T-cell (primary cell): ENCODE data around the gene GPR25. TPM values are rescaled to one million over a fixed set of nuclear protein-coding genes. Genes with fewer than 3 reads are reported as not detected.

Experiments used
- ATAC-seq, 4 experiments: fragments of 200-7000 bp in 3 of 4; fragments of 150-1000 bp in 1 of 4; cut with Tn5 transposase; replicated peaks in 1 of 4; 1 replicate in 3 of 4; 2 replicates in 1 of 4; pipeline ENCODE4 v1.10.0; 2021; ENCODE audit warnings: moderate library complexity in 3 of 4, mild to moderate bottlenecking in 2 of 4, moderate number of reproducible peaks in 1 of 4
- CTCF ChIA-PET, 2 donors: fragments of 300-600 bp; sonication (Branson Sonifier 250); formaldehyde crosslinking; loops; one replicate each; lab custom pipeline; 2022; ENCODE audit warnings: antibody characterized with exemption in 2 of 2; lab: Charles Lee
- POLR2A ChIA-PET, 2 donors: fragments of 300-600 bp; sonication (Branson Sonifier 250); formaldehyde crosslinking; loops; one replicate each; lab custom pipeline; 2022; ENCODE audit warnings: antibody characterized with exemption in 2 of 2; lab: Charles Lee
- DNase-seq, 35 experiments: peaks; one replicate each; pipeline versions ENCODE4 v3.0.0 to v3.0.0-alpha.2; 2013 to 2023
- H3K27ac ChIP-seq: one replicate; pipeline ENCODE4 v1.5.1; 2013; ENCODE audit warnings: low read length
- H3K27me3 ChIP-seq, 2 experiments: replicated peaks in 1 of 2; 1 replicate in 1 of 2; 2 replicates in 1 of 2; pipeline versions ENCODE4 v1.6.1 to v1.7.0; 2013; ENCODE audit warnings: low read length in 1 of 2, mixed read lengths in 1 of 2; ENCODE audit not compliant: control insufficient read depth in 2 of 2, insufficient read depth in 2 of 2; ENCODE audit errors: extremely low read depth in 1 of 2
- H3K36me3 ChIP-seq, 2 donors: 1 replicate in 1 of 2; 2 replicates in 1 of 2; pipeline versions ENCODE4 v1.6.1 to v1.7.0; 2013; ENCODE audit warnings: low read length in 1 of 2; ENCODE audit not compliant: control insufficient read depth in 2 of 2, insufficient read depth in 1 of 2; ENCODE audit errors: extremely low read depth in 1 of 2
- H3K4me1 ChIP-seq, 2 experiments: 1 replicate in 1 of 2; 2 replicates in 1 of 2; pipeline versions ENCODE4 v1.6.1 to v1.7.0; 2013; ENCODE audit warnings: low read length in 2 of 2, mixed read lengths in 1 of 2; ENCODE audit not compliant: insufficient read depth in 2 of 2, control insufficient read depth in 1 of 2; ENCODE audit errors: extremely low read depth in 1 of 2
- H3K4me3 ChIP-seq, 2 donors: 1 replicate in 1 of 2; 2 replicates in 1 of 2; pipeline versions ENCODE4 v1.5.1 to v1.7.0; 2013; ENCODE audit warnings: mild to moderate bottlenecking in 2 of 2, low read length in 1 of 2, moderate library complexity in 1 of 2; ENCODE audit not compliant: control insufficient read depth in 1 of 2; ENCODE audit errors: extremely low read depth in 1 of 2
- H3K9me3 ChIP-seq: 2 replicates; pipeline ENCODE4 v1.7.0; 2013
- H3K27ac Mint-ChIP-seq, 2 donors: one replicate each; pipeline ENCODE4 v1.8.0; 2020 to 2021; ENCODE audit warnings: mild to moderate bottlenecking in 2 of 2, mixed read lengths in 2 of 2
- H3K27me3 Mint-ChIP-seq, 2 donors: one replicate each; pipeline ENCODE4 v1.8.0; 2021 to 2022; ENCODE audit warnings: mixed read lengths in 2 of 2
- H3K36me3 Mint-ChIP-seq: one replicate; pipeline ENCODE4 v1.8.0; 2021; ENCODE audit warnings: mixed read lengths
- H3K4me1 Mint-ChIP-seq, 3 donors: one replicate each; pipeline ENCODE4 v1.8.0; 2020 to 2022; ENCODE audit warnings: mixed read lengths in 3 of 3, mild to moderate bottlenecking in 1 of 3
- H3K4me3 Mint-ChIP-seq, 3 donors: one replicate each; pipeline ENCODE4 v1.8.0; 2020 to 2022; ENCODE audit warnings: mild to moderate bottlenecking in 3 of 3, mixed read lengths in 3 of 3, moderate library complexity in 3 of 3
- H3K9me3 Mint-ChIP-seq, 3 donors: one replicate each; pipeline ENCODE4 v1.8.0; 2020 to 2022; ENCODE audit warnings: mixed read lengths in 3 of 3
- WGBS: methylation state at CpG from one replicate; pipeline ENCODE4 v1.1.5; 2013; ENCODE audit warnings: missing lambda C conversion rate; ENCODE audit not compliant: insufficient coverage; 5-methylcytosine and 5-hydroxymethylcytosine counted together
- total RNA-seq, 35 experiments: library from RNA in 6 of 35; stranded (reverse) in 6 of 35; fragments of 120-200 nt in 1 of 35; gene quantifications; one replicate each; pipeline versions ENCODE4 v1.2.1 to v1.2.4 and lab custom pipeline; 2013 to 2026

Gene GPR25
- total RNA-seq, 5 donors from 2014 or later (not counting 1 experiment from before 2014, with no cell fraction given): 1.2 to 6.7 (median 1.8) TPM

- H3K4me1 ChIP-seq: peaks cover 3 to 30% of the 10 kb centered on the region in 2 experiments
- ChIA-PET POLR2A (interaction anchor here (0.7 kb wide), 3 partner anchors 10 to 27 kb away, joined by 3 to 11 read pairs (median 9); no protein-coding TSS in a partner anchor), CTCF (interaction anchor here in 1 of 2 donors (0.5 to 1.3 kb wide), 4 partner anchors 14 to 117 kb away, joined by 3 to 7 read pairs (median 4); no protein-coding TSS in a partner anchor)
- Mint-ChIP-seq H3K36me3 (no peaks in the 10 kb centered on the region), H3K27me3 (peaks cover 3 to 4% of the 10 kb centered on the region in 2 donors), H3K9me3 (no peaks in the 10 kb centered on the region), H3K4me3 (no peak overlapping the region), H3K27ac (no peak overlapping the region), H3K4me1 (peaks cover 19 to 32% (median 23%) of the 10 kb centered on the region in 3 donors)
- no peak overlapping the region for H3K4me3 ChIP-seq
- peak in 1 of 35 experiments; percentile 34 for DNase-seq
- 100% methylated on average over 1 of the region's 5 CpGs for WGBS
- no peaks in the 10 kb centered on the region for H3K36me3 ChIP-seq
- no peak for ATAC-seq
- no peaks in the 10 kb centered on the region for H3K9me3 ChIP-seq
- no peak overlapping the region for H3K27ac ChIP-seq
- H3K27me3 ChIP-seq: peaks cover 0 to 47% of the 10 kb centered on the region in 2 experiments
Measured at GRCh38 chr1:200903793-200904192, 31.0 kb downstream of the GPR25 start.

GRCh38 chr1:200904772-200905171 is 32.0 kb downstream of the GPR25 start:
- DNase-seq (no peak), ATAC-seq (no peak)
- ChIA-PET POLR2A (interaction anchor here in 1 of 2 donors (0.5 to 0.7 kb wide), 3 partner anchors 11 to 115 kb away, joined by 3 to 6 read pairs (median 3); no protein-coding TSS in a partner anchor), CTCF (no interaction called here)
- Histone ChIP-seq H3K9me3 (no peaks in the 10 kb centered on the region), H3K4me1 (peaks cover 3 to 30% of the 10 kb centered on the region in 2 experiments), H3K36me3 (no peaks in the 10 kb centered on the region), H3K27ac (no peak overlapping the region), H3K27me3 (peaks cover 0 to 44% of the 10 kb centered on the region in 2 experiments), H3K4me3 (no peak overlapping the region)
- H3K27ac Mint-ChIP-seq: no peak overlapping the region
- H3K36me3 Mint-ChIP-seq: no peaks in the 10 kb centered on the region
- H3K4me3 Mint-ChIP-seq: no peak overlapping the region
- H3K9me3 Mint-ChIP-seq: no peaks in the 10 kb centered on the region
- H3K4me1 Mint-ChIP-seq: peaks cover 19 to 32% (median 23%) of the 10 kb centered on the region in 3 donors
- H3K27me3 Mint-ChIP-seq: peaks cover 3 to 4% of the 10 kb centered on the region in 2 donors

- no peak overlapping the region for H3K4me3 ChIP-seq
- WGBS: no CpG with 5 or more reads among the region's 4 CpGs
- Mint-ChIP-seq H3K4me1 (peaks cover 19 to 32% (median 23%) of the 10 kb centered on the region in 3 donors), H3K27me3 (peaks cover 3 to 4% of the 10 kb centered on the region in 2 donors), H3K4me3 (no peak overlapping the region), H3K36me3 (no peaks in the 10 kb centered on the region), H3K9me3 (no peaks in the 10 kb centered on the region), H3K27ac (peak overlapping the region; percentile 34 to 49)
- H3K9me3 ChIP-seq: no peaks in the 10 kb centered on the region
- ATAC-seq: peak; percentile 92 to 99 (median 96)
- ChIA-PET CTCF (interaction anchor here in 1 of 2 donors (0.8 to 1.3 kb wide), 2 partner anchors 15 to 284 kb away, joined by 3 to 8 read pairs; no protein-coding TSS in a partner anchor), POLR2A (interaction anchor here in 1 of 2 donors (0.6 to 0.7 kb wide), 2 partner anchors 929 to 1724 kb away, joined by 3 to 4 read pairs; no protein-coding TSS in a partner anchor)
- peak in 21 of 35 experiments; percentile 8 to 77 (median 30) for DNase-seq
- no peaks in the 10 kb centered on the region for H3K36me3 ChIP-seq
- peaks cover 3 to 30% of the 10 kb centered on the region in 2 experiments for H3K4me1 ChIP-seq
- H3K27me3 ChIP-seq: peaks cover 0 to 36% of the 10 kb centered on the region in 2 experiments
- H3K27ac ChIP-seq: no peak overlapping the region
Measured at GRCh38 chr1:200905411-200906052, 32.8 kb downstream of the GPR25 start.

GRCh38 chr1:200906491-200906890 is 33.7 kb downstream of the GPR25 start:
- Histone ChIP-seq H3K27me3 (peaks cover 0 to 31% of the 10 kb centered on the region in 2 experiments), H3K4me3 (no peak overlapping the region), H3K27ac (no peak overlapping the region), H3K4me1 (peaks cover 3 to 30% of the 10 kb centered on the region in 2 experiments), H3K9me3 (no peaks in the 10 kb centered on the region), H3K36me3 (no peaks in the 10 kb centered on the region)
- DNase-seq (no peak), ATAC-seq (no peak)
- Mint-ChIP-seq H3K4me3 (no peak overlapping the region), H3K36me3 (no peaks in the 10 kb centered on the region), H3K27ac (no peak overlapping the region), H3K4me1 (peaks cover 19 to 32% (median 23%) of the 10 kb centered on the region in 3 donors), H3K9me3 (no peaks in the 10 kb centered on the region), H3K27me3 (peaks cover 2 to 3% of the 10 kb centered on the region in 2 donors)
- WGBS: 100% methylated on average over 1 of the region's 2 CpGs
- POLR2A ChIA-PET: interaction anchor here in 1 of 2 donors (0.5 kb wide), 1 partner anchor 32 kb away, joined by 4 read pairs; no protein-coding TSS in a partner anchor
- CTCF ChIA-PET: interaction anchor here in 1 of 2 donors (1.3 kb wide), 1 partner anchor 284 kb away, joined by 8 read pairs; no protein-coding TSS in a partner anchor

GRCh38 chr1:200907611-200908097 is 34.9 kb downstream of the GPR25 start:
- no peaks in the 10 kb centered on the region for H3K36me3 ChIP-seq
- no peak overlapping the region for H3K4me3 Mint-ChIP-seq
- H3K27ac ChIP-seq: no peak overlapping the region
- DNase-seq: no peak
- ChIA-PET CTCF (no interaction called here), POLR2A (no interaction called here)
- H3K9me3 ChIP-seq: no peaks in the 10 kb centered on the region
- H3K9me3 Mint-ChIP-seq: no peaks in the 10 kb centered on the region
- peaks cover 0 to 3% of the 10 kb centered on the region in 2 donors for H3K27me3 Mint-ChIP-seq
- no peak overlapping the region for H3K27ac Mint-ChIP-seq
- peaks cover 0 to 27% of the 10 kb centered on the region in 2 experiments for H3K27me3 ChIP-seq
- peaks cover 19 to 32% (median 23%) of the 10 kb centered on the region in 3 donors for H3K4me1 Mint-ChIP-seq
- 67% methylated on average over 1 of the region's 5 CpGs for WGBS
- no peaks in the 10 kb centered on the region for H3K36me3 Mint-ChIP-seq
- peaks cover 3 to 30% of the 10 kb centered on the region in 2 experiments for H3K4me1 ChIP-seq
- H3K4me3 ChIP-seq: no peak overlapping the region
- no peak for ATAC-seq

GRCh38 chr1:200908191-200908868 is 35.5 kb downstream of the GPR25 start:
- H3K9me3 ChIP-seq: no peaks in the 10 kb centered on the region
- H3K36me3 Mint-ChIP-seq: no peaks in the 10 kb centered on the region
- DNase-seq (no peak), ATAC-seq (no peak)
- WGBS: 92% methylated on average over 2 of the region's 6 CpGs
- ChIA-PET POLR2A (interaction anchor here in 1 of 2 donors (0.6 kb wide), 1 partner anchor 19 kb away, joined by 3 read pairs; no protein-coding TSS in a partner anchor), CTCF (no interaction called here)
- no peaks in the 10 kb centered on the region for H3K9me3 Mint-ChIP-seq
- H3K27me3 Mint-ChIP-seq: peaks cover 0 to 3% of the 10 kb centered on the region in 2 donors
- H3K4me1 ChIP-seq: peaks cover 3 to 30% of the 10 kb centered on the region in 2 experiments
- no peak overlapping the region for H3K27ac ChIP-seq
- H3K27ac Mint-ChIP-seq: no peak overlapping the region
- no peak overlapping the region for H3K4me3 ChIP-seq
- peaks cover 0 to 27% of the 10 kb centered on the region in 2 experiments for H3K27me3 ChIP-seq
- H3K4me1 Mint-ChIP-seq: peaks cover 19 to 32% (median 23%) of the 10 kb centered on the region in 3 donors
- H3K4me3 Mint-ChIP-seq: no peak overlapping the region
- H3K36me3 ChIP-seq: no peaks in the 10 kb centered on the region
